ENCODE data around the gene SUSD1. TPM values are rescaled to one million over a fixed set of nuclear protein-coding genes. Genes with fewer than 3 reads are reported as not detected.

SUSD1 gene
- total and polyA plus RNA-seq, 2 of the 13 experiments (the other 11 are each of a cell fraction or from before 2014, with no cell fraction given), result 25.9 to 32.3 TPM

DNA sequence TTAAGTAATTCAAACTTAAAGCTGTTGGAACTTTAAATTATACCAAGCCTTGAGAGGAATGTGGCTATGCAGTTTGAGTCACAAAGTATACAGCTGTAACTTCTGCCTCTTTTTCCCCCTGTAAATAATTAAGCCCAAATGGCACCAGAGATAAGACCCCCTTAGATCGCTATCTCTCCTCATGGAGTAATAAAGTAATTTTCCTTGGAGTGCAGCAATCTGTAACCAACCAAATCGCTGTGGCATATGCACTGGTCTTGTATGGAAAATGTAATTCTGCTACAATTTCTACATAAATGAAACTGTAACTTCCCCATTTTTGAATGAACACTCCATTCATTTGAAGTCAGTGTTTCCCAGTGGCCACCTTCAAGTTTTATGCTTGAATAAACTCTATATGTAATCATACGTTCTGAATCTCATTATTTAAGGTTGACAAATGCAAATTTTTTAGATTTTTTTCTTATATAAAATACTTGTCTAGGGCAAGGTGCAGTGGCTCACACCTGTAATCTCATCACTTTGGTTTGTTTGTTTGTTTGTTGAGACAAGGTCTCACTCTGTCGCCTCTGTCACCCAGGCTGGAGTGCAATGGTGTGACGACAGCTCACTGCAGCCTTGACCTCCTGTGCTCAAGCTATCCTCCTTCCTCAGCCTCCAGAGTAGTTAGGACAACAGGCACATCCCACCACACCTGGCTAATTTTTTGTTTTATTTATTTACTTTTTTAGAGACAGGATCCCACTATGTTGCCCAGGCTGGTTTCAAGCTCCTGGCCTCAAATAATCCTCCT lies 12.3 kb downstream of the SUSD1 start:
- no TSS peak for BruUV-seq (replicated peaks)
- Histone ChIP-seq H3K79me2 (ENCODE audit: insufficient read depth, low read length) (peaks cover 44% of the 10 kb centered on the region), H3K9ac (ENCODE audit: insufficient read depth, low read depth, low read length) (no peak overlapping the region), H3K27me3 (ENCODE audit: control insufficient read depth in 1 of 2, insufficient read depth in 2 of 2, low read length in 2 of 2) (no peaks in the 10 kb centered on the region), H3K9me3 (ENCODE audit: low read length) (no peaks in the 10 kb centered on the region), H3K4me3 (replicated peaks in 1 of 3; ENCODE audit: insufficient read depth in 1 of 3, low read depth in 2 of 3, low read length in 3 of 3) (no peak overlapping the region), H3K27ac (ENCODE audit: extremely low read length, insufficient read depth, low read length) (peak overlapping the region; percentile 34), H2AFZ (ENCODE audit: low read length) (no peak overlapping the region), H3K4me1 (ENCODE audit: insufficient read depth, low read length) (peaks cover 46% of the 10 kb centered on the region), H3K36me3 (replicated peaks in 1 of 2; ENCODE audit: control insufficient read depth in 1 of 2, insufficient read depth in 2 of 2, low read length in 2 of 2) (0 out of 5 replicates have a peak, but pooled peaks cover 0 to 2% of the 10 kb centered on the region in 2 experiments), H3K4me2 (ENCODE audit: low read depth, low read length) (peak overlapping the region; percentile 38; the same call in 1 of the 2 replicates), H4K20me1 (ENCODE audit: insufficient read depth, low read length) (no peaks in the 10 kb centered on the region)
- ATAC-seq (no peak; the same call in 2 of the 3 replicates), FAIRE-seq (no peak), DNase-seq (ENCODE audit: low spot score) (no peak)
- POLR2A ChIA-PET, result interaction anchor here (2.4 kb wide), 1 partner anchor 11 kb away, joined by 8 read pairs; no protein-coding TSS in a partner anchor
- in situ Hi-C loops (cut with HindIII; ENCODE audit: extremely low pct_ligation_motif_present, low pct_unique_long_range_greater_than_20kb), result no loop called here
- WGBS (ENCODE audit: low lambda C conversion rate), result 51% methylated on average over 5 of the region's 5 CpGs
- intact Hi-C loops (cut with micrococcal nuclease; ENCODE audit: unreplicated experiment), result no loop called here
- CTCF ChIA-PET (ENCODE audit: low intra/inter-chr PET ratio, low total read pairs), result no interaction called here
- TF ChIP-seq, protein P1, sequence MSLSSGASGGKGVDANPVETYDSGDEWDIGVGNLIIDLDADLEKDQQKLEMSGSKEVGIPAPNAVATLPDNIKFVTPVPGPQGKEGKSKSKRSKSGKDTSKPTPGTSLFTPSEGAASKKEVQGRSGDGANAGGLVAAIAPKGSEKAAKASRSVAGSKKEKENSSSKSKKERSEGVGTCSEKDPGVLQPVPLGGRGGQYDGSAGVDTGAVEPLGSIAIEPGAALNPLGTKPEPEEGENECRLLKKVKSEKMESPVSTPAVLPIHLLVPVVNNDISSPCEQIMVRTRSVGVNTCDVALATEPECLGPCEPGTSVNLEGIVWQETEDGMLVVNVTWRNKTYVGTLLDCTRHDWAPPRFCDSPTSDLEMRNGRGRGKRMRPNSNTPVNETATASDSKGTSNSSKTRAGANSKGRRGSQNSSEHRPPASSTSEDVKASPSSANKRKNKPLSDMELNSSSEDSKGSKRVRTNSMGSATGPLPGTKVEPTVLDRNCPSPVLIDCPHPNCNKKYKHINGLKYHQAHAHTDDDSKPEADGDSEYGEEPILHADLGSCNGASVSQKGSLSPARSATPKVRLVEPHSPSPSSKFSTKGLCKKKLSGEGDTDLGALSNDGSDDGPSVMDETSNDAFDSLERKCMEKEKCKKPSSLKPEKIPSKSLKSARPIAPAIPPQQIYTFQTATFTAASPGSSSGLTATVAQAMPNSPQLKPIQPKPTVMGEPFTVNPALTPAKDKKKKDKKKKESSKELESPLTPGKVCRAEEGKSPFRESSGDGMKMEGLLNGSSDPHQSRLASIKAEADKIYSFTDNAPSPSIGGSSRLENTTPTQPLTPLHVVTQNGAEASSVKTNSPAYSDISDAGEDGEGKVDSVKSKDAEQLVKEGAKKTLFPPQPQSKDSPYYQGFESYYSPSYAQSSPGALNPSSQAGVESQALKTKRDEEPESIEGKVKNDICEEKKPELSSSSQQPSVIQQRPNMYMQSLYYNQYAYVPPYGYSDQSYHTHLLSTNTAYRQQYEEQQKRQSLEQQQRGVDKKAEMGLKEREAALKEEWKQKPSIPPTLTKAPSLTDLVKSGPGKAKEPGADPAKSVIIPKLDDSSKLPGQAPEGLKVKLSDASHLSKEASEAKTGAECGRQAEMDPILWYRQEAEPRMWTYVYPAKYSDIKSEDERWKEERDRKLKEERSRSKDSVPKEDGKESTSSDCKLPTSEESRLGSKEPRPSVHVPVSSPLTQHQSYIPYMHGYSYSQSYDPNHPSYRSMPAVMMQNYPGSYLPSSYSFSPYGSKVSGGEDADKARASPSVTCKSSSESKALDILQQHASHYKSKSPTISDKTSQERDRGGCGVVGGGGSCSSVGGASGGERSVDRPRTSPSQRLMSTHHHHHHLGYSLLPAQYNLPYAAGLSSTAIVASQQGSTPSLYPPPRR (CRISPR knock-in tag; IDR thresholded peaks at IDR 0.05; ENCODE audit: borderline replicate concordance), result no peak
- TF ChIP-seq ZNF660 (CRISPR knock-in tag; IDR thresholded peaks at IDR 0.05; ENCODE audit: borderline replicate concordance, low read depth), result no peak
- no peak for TF ChIP-seq ZNF367 (CRISPR knock-in tag; IDR thresholded peaks at IDR 0.05; ENCODE audit: borderline replicate concordance)
- no peak for TF ChIP-seq REPIN1 (CRISPR knock-in tag; IDR thresholded peaks at IDR 0.05; ENCODE audit: borderline replicate concordance, low read depth)
- TF ChIP-seq SIX1 (CRISPR knock-in tag; IDR thresholded peaks at IDR 0.05; ENCODE audit: borderline replicate concordance), result no peak
- no peak for TF ChIP-seq MIER2 (CRISPR knock-in tag; IDR thresholded peaks at IDR 0.05)
- TF ChIP-seq ZBTB7A (CRISPR knock-in tag; IDR thresholded peaks at IDR 0.05), result no peak
- 0 out of 2 replicates have a peak, but pooled peaks have one; percentile 27 for TF ChIP-seq ADNP (CRISPR knock-in tag; IDR thresholded peaks at IDR 0.05)
- TF ChIP-seq ZMYM3 (CRISPR knock-in tag; IDR thresholded peaks at IDR 0.05), result peak; percentile 32; the same call in 1 of the 2 replicates
- no peak for TF ChIP-seq MED8 (CRISPR knock-in tag; IDR thresholded peaks at IDR 0.05; ENCODE audit: insufficient replicate concordance)
- no peak for TF ChIP-seq SMARCE1 (IDR thresholded peaks at IDR 0.05; ENCODE audit: borderline replicate concordance)
- TF ChIP-seq, protein P2, sequence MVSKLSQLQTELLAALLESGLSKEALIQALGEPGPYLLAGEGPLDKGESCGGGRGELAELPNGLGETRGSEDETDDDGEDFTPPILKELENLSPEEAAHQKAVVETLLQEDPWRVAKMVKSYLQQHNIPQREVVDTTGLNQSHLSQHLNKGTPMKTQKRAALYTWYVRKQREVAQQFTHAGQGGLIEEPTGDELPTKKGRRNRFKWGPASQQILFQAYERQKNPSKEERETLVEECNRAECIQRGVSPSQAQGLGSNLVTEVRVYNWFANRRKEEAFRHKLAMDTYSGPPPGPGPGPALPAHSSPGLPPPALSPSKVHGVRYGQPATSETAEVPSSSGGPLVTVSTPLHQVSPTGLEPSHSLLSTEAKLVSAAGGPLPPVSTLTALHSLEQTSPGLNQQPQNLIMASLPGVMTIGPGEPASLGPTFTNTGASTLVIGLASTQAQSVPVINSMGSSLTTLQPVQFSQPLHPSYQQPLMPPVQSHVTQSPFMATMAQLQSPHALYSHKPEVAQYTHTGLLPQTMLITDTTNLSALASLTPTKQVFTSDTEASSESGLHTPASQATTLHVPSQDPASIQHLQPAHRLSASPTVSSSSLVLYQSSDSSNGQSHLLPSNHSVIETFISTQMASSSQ (IDR thresholded peaks at IDR 0.05; ENCODE audit: low read depth), result 0 out of 2 replicates have a peak, but pooled peaks have one; percentile 15
- TF ChIP-seq, protein P2 (CRISPR knock-in tag; IDR thresholded peaks at IDR 0.05; ENCODE audit: borderline replicate concordance), result no peak
- no peak for TF ChIP-seq ZNF263 (CRISPR knock-in tag; IDR thresholded peaks at IDR 0.05)
- TF ChIP-seq ETV5 (CRISPR knock-in tag; IDR thresholded peaks at IDR 0.05; ENCODE audit: borderline replicate concordance), result no peak

Measured in HepG2 (cell line).